SK-N-SH (cell line): ENCODE data around the gene XG. TPM values are rescaled to one million over a fixed set of nuclear protein-coding genes. Genes with fewer than 3 reads are reported as not detected.

ENCODE experiments used
- CTCF ChIA-PET: fragments of 300-600, 350-600 bp; formaldehyde crosslinking; extraction: SDS; loops from one replicate; lab custom pipeline; 2021; lab: Yijun Ruan, JAX
- POLR2A ChIA-PET: fragments of 350-600 bp; sonication (Branson Sonifier 250); formaldehyde crosslinking; extraction: SDS; loops from one replicate; lab custom pipeline; 2020; ENCODE audit warnings: antibody characterized with exemption, inconsistent platforms; lab: Yijun Ruan, JAX
- DNase-seq: peaks from one replicate; pipeline ENCODE4 v3.0.0; 2012
- H2AFZ ChIP-seq: fragments of 200-600 bp; sonication (generic); 2 replicates; pipeline ENCODE4 v1.8.1; 2016; ENCODE audit warnings: antibody characterized with exemption, mild to moderate bottlenecking, low read depth
- H3F3A ChIP-seq: fragments of 200-600 bp; sonication (generic); replicated peaks from 2 replicates; pipeline ENCODE3; 2016; ENCODE audit warnings: antibody characterized with exemption, mild to moderate bottlenecking; ENCODE audit not compliant: insufficient read depth
- H3K27ac ChIP-seq, 2 experiments: fragments of 200-500 bp in 1 of 2; fragments of 200-600 bp in 1 of 2; sonication (Bioruptor generic) in 1 of 2; sonication (generic), shearing (Covaris generic) in 1 of 2; 2 replicates each; pipeline versions ENCODE4 v1.5.1 to v1.6.1; 2014 to 2016; ENCODE audit warnings: low read depth in 2 of 2, inconsistent platforms in 1 of 2, low read length in 1 of 2, mild to moderate bottlenecking in 1 of 2, mixed read lengths in 1 of 2
- H3K27me3 ChIP-seq: fragments of 200-600 bp; sonication (generic), shearing (Covaris generic); 2 replicates; pipeline ENCODE4 v1.6.1; 2016; ENCODE audit warnings: mixed run types; ENCODE audit not compliant: insufficient read depth
- H3K36me3 ChIP-seq, 2 experiments: fragments of 200-500 bp in 1 of 2; fragments of 200-600 bp in 1 of 2; sonication (Bioruptor generic) in 1 of 2; sonication (generic) in 1 of 2; replicated peaks in 1 of 2; 2 replicates each; pipeline versions ENCODE3 to v1.5.1; 2014 to 2016; ENCODE audit warnings: low read length in 1 of 2, mild to moderate bottlenecking in 1 of 2; ENCODE audit not compliant: insufficient read depth in 2 of 2, control insufficient read depth in 1 of 2
- H3K4me1 ChIP-seq, 2 experiments: fragments of 200-500 bp in 1 of 2; fragments of 200-600 bp in 1 of 2; sonication (Bioruptor generic) in 1 of 2; sonication (generic), shearing (Covaris generic) in 1 of 2; 2 replicates each; pipeline versions ENCODE4 v1.5.1 to v1.6.1; 2014 to 2016; ENCODE audit warnings: low read depth in 1 of 2, low read length in 1 of 2, mixed run types in 1 of 2; ENCODE audit not compliant: insufficient read depth in 2 of 2, control insufficient read depth in 1 of 2
- H3K4me2 ChIP-seq: fragments of 200-600 bp; sonication (generic), shearing (Covaris generic); 2 replicates; pipeline ENCODE4 v1.6.1; 2017; ENCODE audit warnings: mixed run types
- H3K4me3 ChIP-seq, 2 experiments: fragments of 200-500 bp in 1 of 2; fragments of 200-600 bp in 1 of 2; sonication (Bioruptor generic) in 1 of 2; sonication (generic), shearing (Covaris generic) in 1 of 2; 2 replicates each; pipeline versions ENCODE4 v1.5.1 to v1.8.1; 2014 to 2016; ENCODE audit warnings: low read depth in 2 of 2, inconsistent platforms in 1 of 2, low read length in 1 of 2, mild to moderate bottlenecking in 1 of 2, mixed read lengths in 1 of 2, moderate library complexity in 1 of 2
- H3K79me2 ChIP-seq: fragments of 200-600 bp; sonication (generic); 2 replicates; pipeline ENCODE4 v1.8.1; 2017; ENCODE audit warnings: mild to moderate bottlenecking; ENCODE audit not compliant: insufficient read depth
- H3K9ac ChIP-seq: fragments of 200-600 bp; sonication (generic); 2 replicates; pipeline ENCODE4 v1.6.1; 2017; ENCODE audit warnings: mixed run types
- H3K9me2 ChIP-seq: fragments of 200-600 bp; sonication (generic); 2 replicates; pipeline ENCODE4 v1.6.1; 2017; ENCODE audit warnings: mixed run types
- H3K9me3 ChIP-seq: fragments of 200-600 bp; sonication (generic); 2 replicates; pipeline ENCODE4 v1.6.1; 2017; ENCODE audit warnings: mixed run types, mild to moderate bottlenecking, moderate library complexity
- H4K20me1 ChIP-seq: fragments of 200-600 bp; sonication (generic); 2 replicates; pipeline ENCODE4 v1.6.1; 2017; ENCODE audit warnings: mild to moderate bottlenecking, mixed run types; ENCODE audit not compliant: insufficient read depth
- CHD2 ChIP-seq: fragments of 150-350 bp; IDR thresholded peaks from 2 replicates; pipeline ENCODE4 v1.6.1; 2018; ENCODE audit warnings: low read length; ENCODE audit not compliant: partially characterized antibody
- ELF1 ChIP-seq: IDR thresholded peaks from 2 replicates; pipeline ENCODE4 v1.4.0; 2012
- EP300 ChIP-seq, 2 experiments: IDR thresholded peaks; 2 replicates each; pipeline versions ENCODE4 v1.4.0 to v1.6.1; 2012; ENCODE audit warnings: borderline replicate concordance in 1 of 2, low read depth in 1 of 2, low read length in 1 of 2
- FOSL2 ChIP-seq: IDR thresholded peaks from 2 replicates; pipeline ENCODE4 v1.4.0; 2012; ENCODE audit warnings: low read depth, mild to moderate bottlenecking, moderate library complexity, borderline replicate concordance
- FOXM1 ChIP-seq: IDR thresholded peaks from 2 replicates; pipeline ENCODE4 v1.4.0; 2012; ENCODE audit warnings: low read depth, mild to moderate bottlenecking
- IRF3 ChIP-seq: fragments of 150-350 bp; IDR thresholded peaks from 2 replicates; pipeline ENCODE4 v1.6.1; 2016; ENCODE audit warnings: mild to moderate bottlenecking, low read depth, low read length
- MXI1 ChIP-seq: IDR thresholded peaks from 2 replicates; pipeline ENCODE4 v1.6.1; 2012; ENCODE audit warnings: mild to moderate bottlenecking, low read depth, low read length, improper control_type of control experiment
- POLR2AphosphoS5 ChIP-seq: IDR thresholded peaks from 2 replicates; pipeline ENCODE4 v1.6.1; 2012; ENCODE audit warnings: low read depth, low read length
- RCOR1 ChIP-seq: fragments of 150-350 bp; IDR thresholded peaks from 2 replicates; pipeline ENCODE4 v1.6.1; 2017; ENCODE audit warnings: antibody characterized with exemption, low read length
- REST ChIP-seq: IDR thresholded peaks from 2 replicates; pipeline ENCODE4 v1.6.1; 2012; ENCODE audit warnings: mild to moderate bottlenecking, low read depth, low read length, moderate library complexity
- RFX5 ChIP-seq: IDR thresholded peaks from 2 replicates; pipeline ENCODE4 v1.6.1; 2012; ENCODE audit warnings: mild to moderate bottlenecking, improper control_type of control experiment, low read length
- SMC3 ChIP-seq: IDR thresholded peaks from 2 replicates; pipeline ENCODE4 v1.6.1; 2012; ENCODE audit warnings: low read depth, low read length, improper control_type of control experiment
- TEAD4 ChIP-seq: IDR thresholded peaks from 2 replicates; pipeline ENCODE4 v1.4.0; 2012; ENCODE audit warnings: mild to moderate bottlenecking, borderline replicate concordance; ENCODE audit not compliant: insufficient read depth
- YY1 ChIP-seq: IDR thresholded peaks from 2 replicates; pipeline ENCODE4 v1.4.0; 2012; ENCODE audit warnings: low read depth, mild to moderate bottlenecking
- ZBTB33 ChIP-seq: IDR thresholded peaks from 2 replicates; pipeline ENCODE4 v1.4.0; 2012; ENCODE audit warnings: low read depth, borderline replicate concordance
- WGBS: methylation state at CpG from one replicate; pipeline ENCODE4 v1.1.6; 2017; ENCODE audit warnings: low lambda C conversion rate; 5-methylcytosine and 5-hydroxymethylcytosine counted together
- polyA plus RNA-seq, 3 experiments: library from polyadenylated mRNA; depleted of rRNA; stranded (reverse); fragments of >200 nt; gene quantifications; 2 replicates each; pipeline ENCODE4 v1.2.3, GENCODE V29; 2012

Gene XG
- polyA plus RNA-seq, 1 of the 3 experiments (the other 2 are of a cell fraction) = 0.76 TPM

GRCh38 chrX:2855761-2856160 is 103.9 kb downstream of the XG start (continued):
- TF ChIP-seq SMC3 = no peak
- no peak for TF ChIP-seq ZBTB33
- TF ChIP-seq IRF3 = no peak
- no peak for TF ChIP-seq EP300 (IDR thresholded peaks at IDR 0.05; ENCODE audit: borderline replicate concordance in 1 of 2, low read depth in 1 of 2, low read length in 1 of 2)
- no peak for TF ChIP-seq POLR2AphosphoS5
- TF ChIP-seq RFX5 = no peak

- H4K20me1 ChIP-seq = no peaks in the 10 kb centered on the region
- H3K9ac ChIP-seq = no peak overlapping the region
- H3K4me2 ChIP-seq = no peak overlapping the region
- no peaks in the 10 kb centered on the region; the same call in 1 of the 2 replicates for H3K27me3 ChIP-seq
- no peak overlapping the region for H3K4me3 ChIP-seq
- H3F3A ChIP-seq = no peaks in the 10 kb centered on the region
- H3K27ac ChIP-seq = no peak overlapping the region
- no peaks in the 10 kb centered on the region for H3K4me1 ChIP-seq
- no peaks in the 10 kb centered on the region for H3K9me2 ChIP-seq
- DNase-seq = no peak
- ChIA-PET POLR2A (no interaction called here), CTCF (no interaction called here)
- TF ChIP-seq ZBTB33 (no peak), RCOR1 (no peak), FOXM1 (no peak)
- H3K9me3 ChIP-seq = no peaks in the 10 kb centered on the region; the same call in 1 of the 2 replicates
- H3K79me2 ChIP-seq = no peaks in the 10 kb centered on the region
- 28% methylated on average over 3 of the region's 3 CpGs for WGBS
- no peak overlapping the region for H2AFZ ChIP-seq
- no peaks in the 10 kb centered on the region for H3K36me3 ChIP-seq
Observed at GRCh38 chrX:2857566-2857965, 105.7 kb downstream of the XG start.

- WGBS = 55% methylated on average over 1 of the region's 1 CpG
- TF ChIP-seq ELF1 (no peak), TEAD4 (no peak), MXI1 (no peak), FOXM1 (no peak), YY1 (no peak), FOSL2 (no peak), CHD2 (no peak), REST (no peak)
Observed at GRCh38 chrX:2859197-2859797, 107.5 kb downstream of the XG start.

More at GRCh38 chrX:2859197-2859797, 107.5 kb downstream of the XG start:
- no peak overlapping the region for H3K27ac ChIP-seq
- no peaks in the 10 kb centered on the region for H3K79me2 ChIP-seq
- no peak for DNase-seq
- H3K4me2 ChIP-seq = no peak overlapping the region
- no peak overlapping the region for H2AFZ ChIP-seq
- H3K4me3 ChIP-seq = no peak overlapping the region
- no peaks in the 10 kb centered on the region for H3K9me2 ChIP-seq
- ChIA-PET POLR2A (no interaction called here), CTCF (no interaction called here)
- no peaks in the 10 kb centered on the region for H3K9me3 ChIP-seq
- H3K4me1 ChIP-seq = no peaks in the 10 kb centered on the region
- H4K20me1 ChIP-seq = no peaks in the 10 kb centered on the region
- H3K36me3 ChIP-seq = no peaks in the 10 kb centered on the region
- no peaks in the 10 kb centered on the region; the same call in 1 of the 2 replicates for H3K27me3 ChIP-seq
- no peaks in the 10 kb centered on the region for H3F3A ChIP-seq
- no peak overlapping the region for H3K9ac ChIP-seq
